Mesenchymal stem cell (in vitro differentiated cells and primary cell): ENCODE results near the gene GSN.
A peak's percentile ranks its signal among the peaks of the same experiment; 100 is the strongest.

ENCODE experiments used
- DNase-seq: peaks from one replicate; pipeline ENCODE4 v3.0.0-alpha.2; 2013
- H2AFZ ChIP-seq: one replicate; pipeline ENCODE4 v1.6.1; 2013; ENCODE audit warnings: low read depth, mild to moderate bottlenecking, control low read depth, inconsistent platforms, low read length, moderate library complexity
- H2AK5ac ChIP-seq: 2 replicates; pipeline ENCODE4 v1.6.1; 2013; ENCODE audit warnings: low read length, moderate library complexity, mild to moderate bottlenecking, inconsistent platforms; ENCODE audit not compliant: severe bottlenecking
- H2BK120ac ChIP-seq: one replicate; pipeline ENCODE4 v1.6.1; 2013; ENCODE audit warnings: low read depth, mild to moderate bottlenecking, inconsistent platforms, low read length, moderate library complexity
- H2BK12ac ChIP-seq, 2 experiments: one replicate each; pipeline ENCODE4 v1.6.1; 2013; ENCODE audit warnings: inconsistent platforms in 2 of 2, low read length in 2 of 2, mild to moderate bottlenecking in 2 of 2, moderate library complexity in 2 of 2, control low read depth in 1 of 2
- H2BK15ac ChIP-seq: one replicate; pipeline ENCODE4 v1.6.1; 2013; ENCODE audit warnings: mild to moderate bottlenecking, low read depth, inconsistent platforms; ENCODE audit not compliant: poor library complexity, severe bottlenecking
- H2BK5ac ChIP-seq: 2 replicates; pipeline ENCODE4 v1.6.1; 2013; ENCODE audit warnings: low read depth, mild to moderate bottlenecking, low read length, control low read depth, inconsistent platforms; ENCODE audit not compliant: poor library complexity, severe bottlenecking
- H3K14ac ChIP-seq, 2 experiments: one replicate each; pipeline ENCODE4 v1.6.1; 2013; ENCODE audit warnings: inconsistent platforms in 2 of 2, low read length in 2 of 2, control low read depth in 1 of 2, mild to moderate bottlenecking in 1 of 2, moderate library complexity in 1 of 2
- H3K18ac ChIP-seq, 2 experiments: one replicate each; pipeline ENCODE4 v1.6.1; 2013; ENCODE audit warnings: inconsistent platforms in 2 of 2, low read length in 2 of 2, control low read depth in 1 of 2, low read depth in 1 of 2, mild to moderate bottlenecking in 1 of 2
- H3K23ac ChIP-seq, 2 experiments: one replicate each; pipeline ENCODE4 v1.6.1; 2013; ENCODE audit warnings: inconsistent platforms in 2 of 2, low read length in 2 of 2, mild to moderate bottlenecking in 2 of 2, moderate library complexity in 2 of 2, control low read depth in 1 of 2
- H3K27ac ChIP-seq: 2 replicates; pipeline ENCODE4 v1.5.1; 2013; ENCODE audit warnings: mild to moderate bottlenecking, moderate library complexity, low read length, control low read depth, inconsistent platforms; ENCODE audit not compliant: poor library complexity, severe bottlenecking
- H3K27me3 ChIP-seq, 2 experiments: 2 replicates each; pipeline versions ENCODE4 v1.6.1 to v1.7.0; 2013; ENCODE audit warnings: low read length in 2 of 2, mild to moderate bottlenecking in 2 of 2, moderate library complexity in 2 of 2, control low read depth in 1 of 2, inconsistent platforms in 1 of 2; ENCODE audit not compliant: control insufficient read depth in 1 of 2, insufficient read depth in 1 of 2
- H3K36me3 ChIP-seq, 2 experiments: 2 replicates each; pipeline versions ENCODE4 v1.6.1 to v1.7.0; 2013; ENCODE audit warnings: low read length in 2 of 2, control low read depth in 1 of 2, inconsistent platforms in 1 of 2, low read depth in 1 of 2, mild to moderate bottlenecking in 1 of 2; ENCODE audit not compliant: insufficient read depth in 2 of 2, control insufficient read depth in 1 of 2
- H3K4ac ChIP-seq, 2 experiments: one replicate each; pipeline ENCODE4 v1.6.1; 2013; ENCODE audit warnings: inconsistent platforms in 2 of 2, low read length in 2 of 2, mild to moderate bottlenecking in 2 of 2, moderate library complexity in 2 of 2, control low read depth in 1 of 2, low read depth in 1 of 2
- H3K4me1 ChIP-seq: 2 replicates; pipeline ENCODE4 v1.6.1; 2013; ENCODE audit warnings: low read depth, low read length, control low read depth; ENCODE audit not compliant: control insufficient read depth, insufficient read depth
- H3K4me2 ChIP-seq: 2 replicates; pipeline ENCODE4 v1.6.1; 2013; ENCODE audit warnings: low read length, mild to moderate bottlenecking, inconsistent platforms; ENCODE audit not compliant: poor library complexity, severe bottlenecking
- H3K4me3 ChIP-seq, 2 experiments: 2 replicates each; pipeline versions ENCODE4 v1.5.1 to v1.7.0; 2013; ENCODE audit warnings: low read length in 2 of 2, mild to moderate bottlenecking in 2 of 2, control low read depth in 1 of 2, low read depth in 1 of 2; ENCODE audit not compliant: insufficient read depth in 1 of 2
- H3K79me1 ChIP-seq: replicated peaks from 2 replicates; pipeline ENCODE4 v1.6.1; 2013; ENCODE audit warnings: mild to moderate bottlenecking, control low read depth, low read length, inconsistent platforms; ENCODE audit not compliant: poor library complexity, severe bottlenecking
- H3K9ac ChIP-seq: 2 replicates; pipeline ENCODE4 v1.7.0; 2013; ENCODE audit warnings: mild to moderate bottlenecking, low read length, moderate library complexity
- H3K9me3 ChIP-seq: 2 replicates; pipeline ENCODE4 v1.7.0; 2013; ENCODE audit warnings: mild to moderate bottlenecking, low read length; ENCODE audit not compliant: control insufficient read depth
- H4K8ac ChIP-seq: one replicate; pipeline ENCODE4 v1.6.1; 2013; ENCODE audit warnings: inconsistent platforms, mild to moderate bottlenecking, low read length, moderate library complexity
- H4K91ac ChIP-seq: one replicate; pipeline ENCODE4 v1.6.1; 2013; ENCODE audit warnings: mild to moderate bottlenecking, low read length, inconsistent platforms
- WGBS: methylation state at CpG from one replicate; pipeline ENCODE4 v1.1.7; 2013; ENCODE audit warnings: mixed read lengths; 5-methylcytosine and 5-hydroxymethylcytosine counted together

GSN gene

GRCh38 chr9:121286973-121287741, 19.2 kb downstream of the GSN start:
- no peaks in the 10 kb centered on the region for H3K27me3 ChIP-seq
- H3K4me3 ChIP-seq: peak overlapping the region in 1 of 2 experiments; percentile 64
- H3K27ac ChIP-seq: peak overlapping the region; percentile 100
- peak overlapping the region in 1 of 2 experiments; percentile 86 for H3K14ac ChIP-seq
- H3K36me3 ChIP-seq: peaks cover 33 to 41% of the 10 kb centered on the region in 2 experiments
- WGBS: 0% methylated on average over 8 of the region's 13 CpGs
- H2BK5ac ChIP-seq: peak overlapping the region; percentile 99
- H4K91ac ChIP-seq: peak overlapping the region; percentile 95
- peak overlapping the region; percentile 93 to 99 for H3K18ac ChIP-seq
- peak; percentile 97 for DNase-seq
- peak overlapping the region; percentile 98 for H2AK5ac ChIP-seq
- peak overlapping the region; percentile 55 for H3K4me2 ChIP-seq
- H2BK120ac ChIP-seq: peak overlapping the region; percentile 99
- peak overlapping the region in 1 of 2 experiments; percentile 14 for H3K23ac ChIP-seq
- H3K4ac ChIP-seq: peak overlapping the region; percentile 98 to 100
- peak overlapping the region; percentile 97 for H2BK15ac ChIP-seq
- H4K8ac ChIP-seq: peak overlapping the region; percentile 98
- peak overlapping the region; percentile 93 for H3K9ac ChIP-seq
- H2AFZ ChIP-seq: no peak overlapping the region
- H3K79me1 ChIP-seq: peaks cover 22% of the 10 kb centered on the region
- peaks cover 41% of the 10 kb centered on the region for H3K4me1 ChIP-seq
- peak overlapping the region; percentile 91 to 100 for H2BK12ac ChIP-seq
- no peaks in the 10 kb centered on the region for H3K9me3 ChIP-seq

- Histone ChIP-seq H3K27ac (peak overlapping the region; percentile 100), H2BK15ac (no peak overlapping the region), H3K27me3 (no peaks in the 10 kb centered on the region), H3K4me3 (peak overlapping the region in 1 of 2 experiments; percentile 14), H4K8ac (peak overlapping the region; percentile 77), H2BK12ac (peak overlapping the region; percentile 92 to 99), H3K18ac (peak overlapping the region; percentile 78 to 84), H3K14ac (peak overlapping the region in 1 of 2 experiments; percentile 92), H3K4me2 (no peak overlapping the region), H3K36me3 (peaks cover 39 to 43% of the 10 kb centered on the region in 2 experiments), H2BK120ac (no peak overlapping the region), H3K4me1 (peaks cover 34% of the 10 kb centered on the region), H2BK5ac (peak overlapping the region; percentile 67), H2AK5ac (peak overlapping the region; percentile 44), H4K91ac (peak overlapping the region; percentile 95), H2AFZ (no peak overlapping the region), H3K4ac (peak overlapping the region; percentile 75 to 86), H3K9me3 (no peaks in the 10 kb centered on the region), H3K23ac (no peak overlapping the region), H3K9ac (peak overlapping the region; percentile 93), H3K79me1 (peaks cover 32% of the 10 kb centered on the region)
- 78% methylated on average over 4 of the region's 4 CpGs for WGBS
- no peak for DNase-seq
Measured at GRCh38 chr9:121288673-121289025, 20.7 kb downstream of the GSN start.

DNA sequence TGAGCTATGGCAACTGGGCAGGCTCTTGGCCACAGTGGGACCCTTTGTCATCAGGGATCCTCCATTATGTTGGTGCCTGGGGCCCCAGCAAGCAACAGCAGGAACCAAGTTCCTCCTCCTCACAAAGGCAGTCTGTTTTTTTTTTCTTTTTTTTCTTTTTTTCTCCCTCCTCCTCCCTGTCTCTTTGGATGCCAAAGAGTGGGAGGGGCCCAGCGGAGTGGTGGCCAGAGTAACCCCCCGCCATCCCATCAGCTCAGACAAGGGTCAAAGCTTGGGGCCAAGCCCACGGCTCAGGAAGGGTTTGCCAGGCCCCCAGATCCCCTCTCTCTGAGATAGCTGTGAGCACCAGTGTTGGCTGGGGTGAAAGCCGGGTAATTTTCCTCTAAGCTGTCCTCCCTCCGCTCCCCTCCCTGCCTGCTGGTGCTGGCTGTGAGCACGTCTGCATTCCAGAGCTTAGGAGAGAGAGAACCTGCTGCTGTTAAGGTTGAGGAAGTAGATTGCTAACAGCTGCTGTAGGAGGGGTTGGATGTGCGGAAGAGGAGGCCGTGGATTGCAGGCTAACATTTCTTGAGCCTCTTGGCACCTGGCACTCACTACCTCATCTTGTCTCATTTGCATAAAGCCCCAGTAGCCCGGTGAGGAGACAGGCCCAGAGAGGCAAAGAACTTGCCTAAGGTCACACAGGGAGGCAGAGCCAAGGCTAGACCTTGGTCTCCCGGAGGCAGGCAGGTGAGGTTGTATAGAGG, 21.2 kb downstream of the GSN start:
- peak overlapping the region; percentile 100 for H3K27ac ChIP-seq
- peak overlapping the region; percentile 93 for H3K9ac ChIP-seq
- peak overlapping the region; percentile 78 for H4K8ac ChIP-seq
- peak overlapping the region in 1 of 2 experiments; percentile 92 for H3K14ac ChIP-seq
- peak overlapping the region; percentile 67 for H2BK5ac ChIP-seq
- H3K27me3 ChIP-seq: no peaks in the 10 kb centered on the region
- peak overlapping the region; percentile 75 to 86 for H3K4ac ChIP-seq
- H3K9me3 ChIP-seq: no peaks in the 10 kb centered on the region
- peak overlapping the region; percentile 40 for H2BK120ac ChIP-seq
- 23% methylated on average over 4 of the region's 10 CpGs for WGBS
- peak overlapping the region; percentile 78 to 84 for H3K18ac ChIP-seq
- DNase-seq: peak; percentile 84
- peak overlapping the region; percentile 60 for H2BK15ac ChIP-seq
- peaks cover 34% of the 10 kb centered on the region for H3K4me1 ChIP-seq
- no peak overlapping the region for H3K23ac ChIP-seq
- H3K79me1 ChIP-seq: peaks cover 33% of the 10 kb centered on the region
- peak overlapping the region; percentile 100 for H2AK5ac ChIP-seq
- peak overlapping the region; percentile 92 to 99 for H2BK12ac ChIP-seq
- peak overlapping the region; percentile 95 for H4K91ac ChIP-seq
- H2AFZ ChIP-seq: no peak overlapping the region
- H3K4me3 ChIP-seq: no peak overlapping the region
- peaks cover 36 to 42% of the 10 kb centered on the region in 2 experiments for H3K36me3 ChIP-seq
- H3K4me2 ChIP-seq: peak overlapping the region; percentile 20
